GM23338 (cell line): Measurements from ENCODE around the gene SEC11A. TPM values are rescaled to one million over a fixed set of nuclear protein-coding genes. Genes with fewer than 3 reads are reported as not detected.

Experiments used
- ATAC-seq: fragments of 200-7000 bp; cut with Tn5 transposase; 3 replicates; pipeline ENCODE4 v1.9.1; 2020
- DNase-seq: peaks from one replicate; pipeline ENCODE4 v3.0.0-alpha.2; 2015; ENCODE audit warnings: low spot score
- H2AFZ ChIP-seq: fragments of 200-600 bp; sonication (generic); 2 replicates; pipeline ENCODE4 v1.8.0; 2016; ENCODE audit warnings: antibody characterized with exemption, mild to moderate bottlenecking, moderate library complexity
- H3F3A ChIP-seq: fragments of 200-600 bp; sonication (generic); replicated peaks from 2 replicates; pipeline ENCODE4 v1.8.0; 2017; ENCODE audit warnings: antibody characterized with exemption, mixed run types, low read depth
- H3K27ac ChIP-seq: fragments of 200-600 bp; sonication (generic); 2 replicates; pipeline ENCODE4 v1.6.1; 2016; ENCODE audit warnings: low read depth
- H3K27me3 ChIP-seq: fragments of 200-600 bp; sonication (generic); 2 replicates; pipeline ENCODE4 v1.8.0; 2016; ENCODE audit warnings: mild to moderate bottlenecking, mixed run types, moderate library complexity; ENCODE audit not compliant: insufficient read depth
- H3K36me3 ChIP-seq: fragments of 200-600 bp; sonication (generic); 2 replicates; pipeline ENCODE4 v1.8.0; 2016; ENCODE audit warnings: mild to moderate bottlenecking; ENCODE audit not compliant: insufficient read depth
- H3K4me1 ChIP-seq: fragments of 200-600 bp; sonication (generic); 2 replicates; pipeline ENCODE4 v1.8.0; 2016; ENCODE audit warnings: mild to moderate bottlenecking, moderate library complexity; ENCODE audit not compliant: insufficient read depth
- H3K4me2 ChIP-seq: fragments of 200-600 bp; sonication (generic); 2 replicates; pipeline ENCODE4 v1.7.1; 2017; ENCODE audit warnings: mixed run types
- H3K4me3 ChIP-seq: fragments of 200-600 bp; sonication (generic); 2 replicates; pipeline ENCODE4 v1.6.1; 2016; ENCODE audit warnings: mixed run types
- H3K79me2 ChIP-seq: fragments of 200-600 bp; sonication (generic); replicated peaks from 2 replicates; pipeline ENCODE4 v1.8.0; 2017; ENCODE audit warnings: mild to moderate bottlenecking; ENCODE audit not compliant: insufficient read depth
- H3K9me2 ChIP-seq: fragments of 200-600 bp; sonication (generic); 2 replicates; pipeline ENCODE4 v1.8.0; 2017; ENCODE audit not compliant: insufficient read depth
- H4K20me1 ChIP-seq: fragments of 200-600 bp; sonication (generic); replicated peaks from 2 replicates; pipeline ENCODE4 v1.8.0; 2017; ENCODE audit warnings: mild to moderate bottlenecking; ENCODE audit not compliant: insufficient read depth
- H3K27ac Mint-ChIP-seq: 2 replicates; pipeline ENCODE4 v1.8.0; 2020; ENCODE audit warnings: inconsistent platforms, mild to moderate bottlenecking, moderate library complexity, mixed read lengths
- H3K27me3 Mint-ChIP-seq: 3 replicates; pipeline ENCODE4 v1.8.0; 2022; ENCODE audit warnings: low read depth, mild to moderate bottlenecking, moderate library complexity, mixed read lengths, inconsistent platforms; ENCODE audit not compliant: insufficient read depth, poor library complexity
- H3K36me3 Mint-ChIP-seq: 3 replicates; pipeline ENCODE4 v1.8.0; 2021; ENCODE audit warnings: low read depth, mild to moderate bottlenecking, inconsistent platforms, moderate library complexity, mixed read lengths
- H3K4me1 Mint-ChIP-seq: 3 replicates; pipeline ENCODE4 v1.8.0; 2020; ENCODE audit warnings: mild to moderate bottlenecking, inconsistent platforms, mixed read lengths
- H3K4me3 Mint-ChIP-seq: 3 replicates; pipeline ENCODE4 v1.8.0; 2021; ENCODE audit warnings: moderate library complexity, mild to moderate bottlenecking, inconsistent platforms, mixed read lengths
- H3K9me3 Mint-ChIP-seq: 3 replicates; pipeline ENCODE4 v1.8.0; 2020; ENCODE audit warnings: moderate library complexity, mild to moderate bottlenecking, inconsistent platforms, mixed read lengths
- EZH2 ChIP-seq: fragments of 200-600 bp; sonication (generic); IDR thresholded peaks from one replicate; pipeline ENCODE4 v1.8.0; 2017; ENCODE audit warnings: antibody characterized with exemption, mild to moderate bottlenecking, low read depth; ENCODE audit not compliant: unreplicated experiment
- EZH2phosphoT487 ChIP-seq: fragments of 200-600 bp; sonication (generic); IDR thresholded peaks from one replicate; pipeline ENCODE4 v1.8.1; 2018; ENCODE audit warnings: antibody characterized with exemption; ENCODE audit not compliant: unreplicated experiment
- NANOG ChIP-seq: IDR thresholded peaks from 2 replicates; pipeline ENCODE4 v1.6.1; 2016; ENCODE audit warnings: antibody characterized with exemption, borderline replicate concordance
- POLR2AphosphoS5 ChIP-seq: IDR thresholded peaks from 2 replicates; pipeline ENCODE4 v1.6.1; 2016; ENCODE audit warnings: antibody characterized with exemption, low read depth
- ZNF462 ChIP-seq: fragments of 250-450 bp; sonication (Bioruptor Pico); IDR thresholded peaks from 2 replicates; pipeline ENCODE4 v1.5.0; 2020; ENCODE audit warnings: mild to moderate bottlenecking, moderate library complexity
- polyA plus RNA-seq: library from polyadenylated mRNA; unstranded; fragments of >200 nt; fragmentation: Nextera tagmentation; extraction: Ambion mirVana; gene quantifications from 2 replicates; pipeline ENCODE4 v1.2.1, GENCODE V29; 2016
- total RNA-seq: library from RNA; depleted of rRNA; stranded (reverse); fragments of >200 nt; shearing (Covaris generic); gene quantifications from 2 replicates; pipeline ENCODE4 v1.2.3, GENCODE V29; 2014
- TF ChIP-seq, protein P1 (sequence below): IDR thresholded peaks from one replicate; pipeline ENCODE4 v1.6.1; 2018; ENCODE audit warnings: antibody characterized with exemption; ENCODE audit not compliant: unreplicated experiment
- TF ChIP-seq, protein P2 (sequence below): IDR thresholded peaks from 2 replicates; pipeline ENCODE4 v1.6.1; 2016; ENCODE audit warnings: antibody characterized with exemption

SEC11A gene
- total and polyA plus RNA-seq, 2 experiments from 2014 or later = 191 to 257 TPM

- H3K4me3 Mint-ChIP-seq = no peak overlapping the region
- peaks cover 28% of the 10 kb centered on the region for H4K20me1 ChIP-seq
Measured at GRCh38 chr15:84761607-84762131, 45.7 kb upstream of the SEC11A start.

GRCh38 chr15:84760219-84760618, 44.3 kb upstream of the SEC11A start:
- Mint-ChIP-seq H3K27ac (no peak overlapping the region), H3K36me3 (peaks cover 8% of the 10 kb centered on the region; the same call in 2 of the 3 replicates), H3K9me3 (no peaks in the 10 kb centered on the region), H3K4me1 (peaks cover 10% of the 10 kb centered on the region; the same call in 2 of the 3 replicates), H3K27me3 (no peaks in the 10 kb centered on the region), H3K4me3 (no peak overlapping the region)
- H3K36me3 ChIP-seq = no peaks in the 10 kb centered on the region
- H3K4me3 ChIP-seq = no peak overlapping the region
- no peaks in the 10 kb centered on the region for H3K27me3 ChIP-seq
- no peak for ATAC-seq
- H3K9me2 ChIP-seq = no peaks in the 10 kb centered on the region
- no peak overlapping the region for H3K4me2 ChIP-seq
- TF ChIP-seq EZH2phosphoT487 (no peak), ZNF462 (CRISPR knock-in tag) (no peak), EZH2 (no peak), POLR2AphosphoS5 (no peak)
- TF ChIP-seq, protein P1, sequence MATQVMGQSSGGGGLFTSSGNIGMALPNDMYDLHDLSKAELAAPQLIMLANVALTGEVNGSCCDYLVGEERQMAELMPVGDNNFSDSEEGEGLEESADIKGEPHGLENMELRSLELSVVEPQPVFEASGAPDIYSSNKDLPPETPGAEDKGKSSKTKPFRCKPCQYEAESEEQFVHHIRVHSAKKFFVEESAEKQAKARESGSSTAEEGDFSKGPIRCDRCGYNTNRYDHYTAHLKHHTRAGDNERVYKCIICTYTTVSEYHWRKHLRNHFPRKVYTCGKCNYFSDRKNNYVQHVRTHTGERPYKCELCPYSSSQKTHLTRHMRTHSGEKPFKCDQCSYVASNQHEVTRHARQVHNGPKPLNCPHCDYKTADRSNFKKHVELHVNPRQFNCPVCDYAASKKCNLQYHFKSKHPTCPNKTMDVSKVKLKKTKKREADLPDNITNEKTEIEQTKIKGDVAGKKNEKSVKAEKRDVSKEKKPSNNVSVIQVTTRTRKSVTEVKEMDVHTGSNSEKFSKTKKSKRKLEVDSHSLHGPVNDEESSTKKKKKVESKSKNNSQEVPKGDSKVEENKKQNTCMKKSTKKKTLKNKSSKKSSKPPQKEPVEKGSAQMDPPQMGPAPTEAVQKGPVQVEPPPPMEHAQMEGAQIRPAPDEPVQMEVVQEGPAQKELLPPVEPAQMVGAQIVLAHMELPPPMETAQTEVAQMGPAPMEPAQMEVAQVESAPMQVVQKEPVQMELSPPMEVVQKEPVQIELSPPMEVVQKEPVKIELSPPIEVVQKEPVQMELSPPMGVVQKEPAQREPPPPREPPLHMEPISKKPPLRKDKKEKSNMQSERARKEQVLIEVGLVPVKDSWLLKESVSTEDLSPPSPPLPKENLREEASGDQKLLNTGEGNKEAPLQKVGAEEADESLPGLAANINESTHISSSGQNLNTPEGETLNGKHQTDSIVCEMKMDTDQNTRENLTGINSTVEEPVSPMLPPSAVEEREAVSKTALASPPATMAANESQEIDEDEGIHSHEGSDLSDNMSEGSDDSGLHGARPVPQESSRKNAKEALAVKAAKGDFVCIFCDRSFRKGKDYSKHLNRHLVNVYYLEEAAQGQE = no peak
- TF ChIP-seq, protein P2, sequence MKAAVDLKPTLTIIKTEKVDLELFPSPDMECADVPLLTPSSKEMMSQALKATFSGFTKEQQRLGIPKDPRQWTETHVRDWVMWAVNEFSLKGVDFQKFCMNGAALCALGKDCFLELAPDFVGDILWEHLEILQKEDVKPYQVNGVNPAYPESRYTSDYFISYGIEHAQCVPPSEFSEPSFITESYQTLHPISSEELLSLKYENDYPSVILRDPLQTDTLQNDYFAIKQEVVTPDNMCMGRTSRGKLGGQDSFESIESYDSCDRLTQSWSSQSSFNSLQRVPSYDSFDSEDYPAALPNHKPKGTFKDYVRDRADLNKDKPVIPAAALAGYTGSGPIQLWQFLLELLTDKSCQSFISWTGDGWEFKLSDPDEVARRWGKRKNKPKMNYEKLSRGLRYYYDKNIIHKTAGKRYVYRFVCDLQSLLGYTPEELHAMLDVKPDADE = no peak
- H3K79me2 ChIP-seq = peaks cover 99% of the 10 kb centered on the region
- H3K4me1 ChIP-seq = no peaks in the 10 kb centered on the region; the same call in 1 of the 2 replicates
- H4K20me1 ChIP-seq = peaks cover 34% of the 10 kb centered on the region
- DNase-seq = no peak
- no peak overlapping the region for H2AFZ ChIP-seq
- H3F3A ChIP-seq = 0 out of 2 replicates have a peak, but pooled peaks cover 6% of the 10 kb centered on the region
- H3K27ac ChIP-seq = no peak overlapping the region

More at GRCh38 chr15:84761607-84762131, 45.7 kb upstream of the SEC11A start:
- Histone ChIP-seq H2AFZ (no peak overlapping the region), H3F3A (0 out of 2 replicates have a peak, but pooled peaks cover 4% of the 10 kb centered on the region), H3K36me3 (no peaks in the 10 kb centered on the region), H3K9me2 (no peaks in the 10 kb centered on the region), H3K27ac (no peak overlapping the region), H3K4me2 (no peak overlapping the region), H3K4me1 (no peaks in the 10 kb centered on the region; the same call in 1 of the 2 replicates), H3K4me3 (no peak overlapping the region), H3K79me2 (peaks cover 97% of the 10 kb centered on the region), H3K27me3 (no peaks in the 10 kb centered on the region)
- DNase-seq (no peak), ATAC-seq (no peak)
- Mint-ChIP-seq H3K36me3 (peaks cover 9% of the 10 kb centered on the region; the same call in 2 of the 3 replicates), H3K4me1 (0 out of 3 replicates have a peak, but pooled peaks cover 4% of the 10 kb centered on the region), H3K27ac (no peak overlapping the region), H3K27me3 (no peaks in the 10 kb centered on the region), H3K9me3 (no peaks in the 10 kb centered on the region)
- no peak for TF ChIP-seq NANOG
